Cortex of kidney (tissue), 1 donor: ENCODE data around the gene EEF1A2.

ENCODE experiments used
- DNase-seq: peaks from one replicate; lab custom pipeline; 2025; lab: John Stamatoyannopoulos, UW

EEF1A2 gene

GRCh38 chr20:63467294-63468083, 31.4 kb downstream of the EEF1A2 start:
- DNase-seq: no peak

DNA sequence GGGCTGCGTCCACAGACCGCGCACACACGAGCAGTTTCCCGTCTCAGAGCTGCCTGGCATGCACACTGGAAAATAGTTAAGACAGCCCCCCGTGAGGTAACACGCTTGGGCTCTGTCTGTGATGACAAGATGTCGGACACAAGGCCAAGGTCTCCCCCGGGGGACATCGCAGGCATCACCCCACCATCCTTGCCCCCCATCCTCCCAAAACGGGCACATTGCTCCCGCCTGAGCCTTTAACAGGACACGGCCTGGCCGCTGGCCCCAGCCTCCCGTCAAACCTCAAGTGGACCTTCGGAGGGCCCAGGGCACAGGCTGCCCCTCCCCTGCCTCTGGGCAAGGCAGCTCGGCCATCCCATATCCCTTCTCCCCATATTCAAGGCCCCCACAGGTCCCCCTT, 32.0 kb downstream of the EEF1A2 start:
- DNase-seq: no peak

DNA sequence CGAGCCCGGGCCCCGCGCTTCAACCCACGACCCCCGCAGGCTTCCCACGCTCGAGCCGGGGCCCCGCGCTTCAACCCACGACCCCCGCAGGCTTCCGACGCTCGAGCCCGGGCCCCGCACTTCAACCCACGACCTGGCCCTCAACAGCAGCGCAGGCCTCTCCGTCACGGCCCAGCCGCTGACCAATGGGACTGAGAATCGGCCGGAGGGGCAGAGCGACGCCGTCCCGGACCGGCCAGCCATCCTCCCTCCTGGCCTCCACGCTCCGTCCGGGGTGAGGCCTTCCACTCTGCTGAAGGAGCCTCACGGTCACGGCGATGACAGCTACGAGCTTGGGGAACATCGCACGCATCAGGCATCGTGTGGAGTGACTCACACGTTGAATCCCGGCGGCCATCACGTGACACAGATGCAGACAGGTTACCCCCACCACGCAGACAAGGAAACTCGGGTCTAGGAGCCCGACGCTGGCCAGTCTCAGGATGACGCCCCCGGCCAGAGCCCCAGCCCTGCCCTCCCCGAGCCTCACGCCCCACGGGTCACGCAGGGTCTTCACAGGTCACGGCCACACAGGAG, 32.5 kb downstream of the EEF1A2 start:
- no peak for DNase-seq

GRCh38 chr20:63465380-63466249, 33.3 kb downstream of the EEF1A2 start:
- no peak for DNase-seq

DNA sequence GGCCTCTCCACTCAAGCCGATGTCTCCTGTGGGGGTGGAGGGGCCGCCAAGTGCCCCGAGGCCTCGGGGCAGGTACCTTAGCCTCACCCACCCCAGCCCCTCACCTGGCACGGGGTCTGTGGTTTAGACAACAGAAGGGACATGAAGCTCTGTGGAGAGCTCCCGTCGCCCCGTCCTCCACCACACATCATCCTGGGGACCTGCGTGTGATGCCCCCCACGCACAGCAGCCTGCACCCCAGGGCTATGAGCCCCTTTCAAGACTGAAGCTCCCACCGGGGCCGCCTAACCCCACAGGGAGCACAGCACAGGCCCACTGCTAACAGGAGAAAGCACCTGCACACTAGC, 34.6 kb downstream of the EEF1A2 start:
- no peak for DNase-seq

- DNase-seq: no peak
Measured at GRCh38 chr20:63463400-63464288, 35.2 kb downstream of the EEF1A2 start.

DNA sequence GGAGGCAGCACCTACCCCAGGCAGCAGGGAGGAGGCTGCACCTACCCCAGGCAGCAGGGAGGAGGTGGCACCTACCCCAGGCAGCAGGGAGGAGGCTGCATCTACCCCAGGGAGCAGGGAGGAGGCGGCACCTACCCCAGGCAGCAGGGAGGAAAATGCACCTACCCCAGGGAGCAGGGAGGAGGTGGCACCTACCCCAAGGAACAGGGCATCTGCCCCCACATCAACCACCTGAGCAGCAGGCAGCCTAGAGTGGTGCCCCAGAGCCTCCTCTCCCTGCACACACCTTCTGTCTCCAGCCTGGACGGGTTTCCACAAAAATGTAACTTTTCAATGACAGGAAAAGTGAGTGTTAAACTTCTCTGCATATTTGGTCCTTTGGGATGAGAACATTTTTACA, 36.6 kb downstream of the EEF1A2 start:
- DNase-seq: no peak

- DNase-seq: no peak
Measured at GRCh38 chr20:63461104-63461763, 37.6 kb downstream of the EEF1A2 start.

DNA sequence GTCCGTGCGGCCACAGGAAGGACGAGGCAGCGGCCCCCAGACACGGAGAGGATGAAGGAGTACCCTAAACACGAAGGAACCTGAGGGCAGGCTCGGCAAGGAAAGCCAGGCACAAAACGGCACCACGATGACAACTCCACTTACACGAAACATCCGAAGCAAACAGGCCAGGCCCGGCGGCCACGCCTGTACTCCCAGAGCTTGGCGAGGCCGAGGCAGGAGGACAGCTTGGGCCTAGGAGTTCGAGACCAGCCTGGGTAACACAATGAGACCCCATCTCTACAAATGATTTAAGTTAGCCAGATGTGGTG, 39.9 kb downstream of the EEF1A2 start:
- no peak for DNase-seq

DNA sequence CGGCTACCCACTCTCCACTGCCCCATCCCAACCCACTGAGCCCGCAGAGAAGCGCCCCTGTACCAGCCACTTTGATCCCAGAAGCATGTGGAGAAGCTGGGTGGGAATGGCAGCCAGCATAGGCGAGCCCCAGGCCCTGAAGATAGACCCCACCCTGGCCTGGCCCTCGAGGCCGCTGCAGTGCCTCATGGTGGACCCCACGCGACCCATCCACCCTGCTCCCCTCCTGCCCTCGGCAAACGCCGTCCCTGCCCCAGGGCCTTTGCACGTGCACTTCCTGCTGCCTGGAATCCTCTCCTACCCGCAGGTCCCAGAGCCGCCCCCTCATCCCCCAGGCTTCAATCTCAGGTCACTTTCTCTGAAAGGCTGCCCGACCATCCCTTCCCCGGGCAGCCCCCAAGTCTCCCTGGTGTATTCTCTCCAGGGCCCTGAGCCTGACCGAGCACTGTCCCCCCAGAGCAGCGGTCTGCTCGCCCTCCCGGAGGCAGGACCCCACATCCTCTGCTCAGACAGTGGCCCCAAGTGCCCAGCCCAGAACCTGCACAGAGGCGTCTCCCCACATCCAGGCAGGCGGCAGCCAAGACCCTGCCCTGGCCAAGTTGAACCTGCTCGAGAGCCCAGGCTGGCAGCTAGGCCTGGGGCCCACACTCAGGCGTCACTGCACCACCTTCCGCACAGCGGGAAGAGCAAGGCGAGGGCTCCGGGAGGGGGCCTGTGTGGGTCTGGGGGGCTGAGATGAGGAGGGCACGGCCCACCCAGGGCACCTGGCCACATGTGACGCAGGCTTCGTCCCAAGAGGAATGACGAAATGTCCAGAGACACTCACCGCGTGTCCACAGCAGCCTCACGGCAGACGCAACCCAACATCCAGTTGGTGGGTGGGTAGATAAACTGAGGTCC, 40.5 kb downstream of the EEF1A2 start:
- no peak for DNase-seq

- DNase-seq: no peak
Measured at GRCh38 chr20:63457737-63458136, 41.1 kb downstream of the EEF1A2 start.

DNA sequence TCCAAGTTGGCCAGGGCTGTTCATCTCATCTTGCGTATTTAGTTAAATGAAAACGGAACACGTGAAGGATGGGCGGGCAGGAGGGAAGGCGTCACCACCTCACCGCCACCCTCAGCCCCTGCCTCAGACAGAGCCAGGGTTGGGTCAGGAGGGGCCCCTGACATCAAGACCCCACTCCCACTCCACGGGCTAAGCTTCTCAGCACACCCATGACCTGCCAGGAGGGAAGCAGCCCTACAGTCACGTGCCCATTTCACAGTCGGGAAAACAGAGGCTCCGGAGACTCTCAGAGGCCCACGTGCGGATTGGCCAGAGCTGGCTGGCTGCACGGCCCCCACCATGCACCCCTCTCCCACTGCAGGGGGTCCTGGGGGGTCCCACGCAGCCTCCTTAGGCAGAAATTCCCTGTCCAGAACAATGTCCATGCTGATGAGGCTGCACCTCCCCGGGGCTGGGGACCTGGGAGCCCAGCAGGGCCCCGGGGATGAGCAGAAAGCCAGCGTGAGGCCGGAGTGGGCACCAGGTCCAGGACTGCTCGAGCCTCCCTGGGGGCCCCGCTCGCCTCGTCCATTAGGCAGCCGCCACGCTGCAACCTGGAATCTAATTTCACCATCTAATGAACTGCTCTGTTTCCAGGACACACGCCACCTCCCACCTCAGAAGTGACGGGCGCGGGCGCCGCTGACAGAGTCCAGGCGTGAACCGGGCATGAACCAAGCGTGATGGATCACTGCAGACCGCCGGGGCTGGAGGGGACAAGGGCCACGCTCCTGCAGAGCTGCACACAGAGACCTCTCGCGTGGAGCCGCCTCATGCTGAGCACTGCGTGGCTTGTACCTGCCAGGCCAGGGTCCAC, 42.2 kb downstream of the EEF1A2 start:
- no peak for DNase-seq

DNA sequence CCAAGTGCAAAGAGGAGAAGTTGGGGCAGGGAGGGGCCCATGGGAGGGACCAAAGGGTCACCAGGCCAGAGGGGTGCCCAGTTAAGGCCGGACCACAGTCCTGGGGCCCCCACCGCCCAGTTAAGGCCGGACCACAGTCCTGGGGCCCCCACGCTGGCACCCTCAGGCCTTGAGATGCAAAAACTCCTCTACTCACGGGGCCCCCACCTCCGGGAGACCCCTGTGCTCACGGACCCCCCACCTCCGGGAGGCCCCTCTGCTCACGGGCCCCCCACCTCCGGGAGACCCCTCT, 43.4 kb downstream of the EEF1A2 start:
- no peak for DNase-seq

GRCh38 chr20:63454731-63455567, 43.9 kb downstream of the EEF1A2 start:
- DNase-seq: no peak

- no peak for DNase-seq
Measured at GRCh38 chr20:63452821-63453523, 45.9 kb downstream of the EEF1A2 start.

DNA sequence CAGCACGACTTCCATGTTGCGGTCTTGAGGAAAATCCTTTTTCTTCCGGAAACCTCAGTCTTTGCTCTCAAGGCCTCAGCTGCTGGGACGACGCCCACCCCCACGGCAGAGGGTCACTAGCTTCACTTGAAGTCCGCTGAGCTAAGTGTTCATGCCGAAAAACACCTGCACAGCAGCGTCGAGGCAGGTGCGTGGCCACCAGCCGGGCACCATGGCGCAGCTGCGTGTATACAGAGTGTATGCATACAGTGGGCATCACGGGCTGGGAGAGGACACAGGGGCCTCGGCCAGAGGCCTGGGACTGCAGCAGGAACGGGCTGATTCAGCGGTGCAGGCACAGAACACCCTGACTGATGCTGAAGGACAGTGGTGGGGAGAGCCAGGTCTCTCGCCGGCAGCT, 46.5 kb downstream of the EEF1A2 start:
- no peak for DNase-seq

GRCh38 chr20:63451821-63452220, 47.1 kb downstream of the EEF1A2 start:
- no peak for DNase-seq
